Measurements from ENCODE around the gene PCDHGB3. TPM values are rescaled to one million over a fixed set of nuclear protein-coding genes. Genes with fewer than 3 reads are reported as not detected.
A peak's percentile ranks its signal among the peaks of the same experiment; 100 is the strongest.

PCDHGB3 gene
- polyA plus RNA-seq, 2 of the 4 experiments (the other 2 are of a cell fraction), result 0.28 to 1.2 TPM

GRCh38 chr5:141322261-141322660 is 47.8 kb upstream of the PCDHGB3 start (continued):
- no peak for TF ChIP-seq TFCP2L1 (CRISPR knock-in tag; IDR thresholded peaks at IDR 0.05)

GRCh38 chr5:141326088-141326854 is 43.8 kb upstream of the PCDHGB3 start:
- POLR2A ChIA-PET, result no interaction called here
- CTCF ChIA-PET, result interaction anchor here (0.7 to 4.9 kb wide), 9 partner anchors 11 to 316 kb away, joined by 3 to 22 read pairs (median 4); partner anchors contain the start of genes PCDHGA2, PCDHGA4, PCDHGA7 and PCDHGB1
- TF ChIP-seq FOSB (CRISPR knock-in tag; IDR thresholded peaks at IDR 0.05) (no peak), RAD21 (conservative IDR thresholded peaks at IDR 0.05 in 1 of 2, IDR thresholded peaks at IDR 0.05 in 1 of 2) (0 out of 5 replicates have a peak, but pooled peaks of 1 of the 2 experiments have one; percentile 25), RARB (CRISPR knock-in tag; IDR thresholded peaks at IDR 0.05) (no peak), E2F6 (IDR thresholded peaks at IDR 0.05; ENCODE audit: borderline replicate concordance, low read depth) (no peak), ELK1 (IDR thresholded peaks at IDR 0.05; ENCODE audit: low read depth, low read length) (no peak), ATOH8 (CRISPR knock-in tag; IDR thresholded peaks at IDR 0.05; ENCODE audit: low read depth) (no peak), CTCF (IDR thresholded peaks at IDR 0.05) (peak; percentile 9; the same call in 1 of the 3 replicates), NR3C1 (IDR thresholded peaks at IDR 0.05) (no peak)
- peak in 1 of 2 experiments; percentile 75; a peak in 3 of 6 replicates for ATAC-seq
- FAIRE-seq, result no peak
- Histone ChIP-seq H3K4me3 (0 out of 3 replicates have a peak overlapping the region, but pooled peaks have one; percentile 14), H3K4me2 (peak overlapping the region; percentile 33; the same call in 2 of the 3 replicates), H3K27ac (no peak overlapping the region), H3K9me3 (peaks cover 39% of the 10 kb centered on the region), H3K4me1 (no peaks in the 10 kb centered on the region)
- peak in 1 of 2 experiments; percentile 51 for DNase-seq (ENCODE audit: low read depth in 1 of 2, low spot score in 1 of 2)
- WGBS (ENCODE audit: missing lambda C conversion rate), result 41% methylated on average over 27 of the region's 27 CpGs

- 45% methylated on average over 8 of the region's 8 CpGs for WGBS (ENCODE audit: missing lambda C conversion rate)
- Histone ChIP-seq H3K9me3 (peaks cover 31% of the 10 kb centered on the region; the same call in 2 of the 3 replicates), H3K4me3 (no peak overlapping the region), H3K4me1 (no peaks in the 10 kb centered on the region), H3K4me2 (no peak overlapping the region), H3K27ac (no peak overlapping the region)
- ChIA-PET CTCF (interaction anchor here (0.7 to 4.9 kb wide), 11 partner anchors 8 to 247 kb away, joined by 3 to 45 read pairs (median 4); partner anchors contain the start of genes PCDHB2, PCDHGA2, PCDHGB1 and TAF7), POLR2A (no interaction called here)
- ATAC-seq, result no peak
- FAIRE-seq, result no peak
- no peak for DNase-seq (ENCODE audit: low read depth in 1 of 2, low spot score in 1 of 2)
- TF ChIP-seq CHD2 (IDR thresholded peaks at IDR 0.05; ENCODE audit: low read length, partially characterized antibody) (no peak), USF2 (IDR thresholded peaks at IDR 0.05) (no peak), EHF (CRISPR knock-in tag; IDR thresholded peaks at IDR 0.05) (no peak), CHD4 (IDR thresholded peaks at IDR 0.05; ENCODE audit: borderline replicate concordance) (no peak), POLR2A (IDR thresholded peaks at IDR 0.05; ENCODE audit: low read length) (no peak), FOXS1 (CRISPR knock-in tag; IDR thresholded peaks at IDR 0.05) (no peak), POLR2AphosphoS2 (conservative IDR thresholded peaks at IDR 0.05; ENCODE audit: low read length) (no peak), HOXA7 (CRISPR knock-in tag; IDR thresholded peaks at IDR 0.05) (no peak), EP300 (IDR thresholded peaks at IDR 0.05) (no peak), ZNF302 (CRISPR knock-in tag; IDR thresholded peaks at IDR 0.05) (no peak), CBX2 (IDR thresholded peaks at IDR 0.05; ENCODE audit: borderline replicate concordance, low read depth) (no peak)
Observed at GRCh38 chr5:141328231-141328630, 41.8 kb upstream of the PCDHGB3 start.
